Heart left ventricle (tissue), 16 donors: Measurements from ENCODE around the gene KRTAP4-4. TPM values are rescaled to one million over a fixed set of nuclear protein-coding genes. Genes with fewer than 3 reads are reported as not detected.
"Not testable (repeated sequence)": the region's sequence is repeated elsewhere in the genome, so short reads cannot be mapped to it uniquely, and the experiment has no call there.

Source experiments
- ATAC-seq, 4 donors: fragments of 200-7000 bp; cut with Tn5 transposase; one replicate each; pipeline ENCODE4 v1.9.1; 2020 to 2022; ENCODE audit warnings: moderate library complexity in 4 of 4, mild to moderate bottlenecking in 3 of 4, moderate number of reproducible peaks in 1 of 4
- DNase-seq, 5 donors: peaks; one replicate each; pipeline ENCODE4 v3.0.0-alpha.2; 2020
- H3K27ac ChIP-seq, 12 donors: fragments of 200-600 bp; sonication (generic) in 4 of 12; one replicate each; pipeline versions ENCODE4 v1.5.0 to v1.8.0; 2016 to 2022; ENCODE audit warnings: mild to moderate bottlenecking in 2 of 12
- H3K27me3 ChIP-seq, 9 donors: fragments of 200-600 bp; sonication (generic) in 2 of 9; one replicate each; pipeline versions ENCODE4 v1.5.1 to v1.8.0; 2016 to 2022; ENCODE audit warnings: mild to moderate bottlenecking in 3 of 9
- H3K36me3 ChIP-seq, 9 donors: fragments of 200-600 bp; sonication (generic) in 2 of 9; one replicate each; pipeline versions ENCODE4 v1.5.0 to v1.8.0; 2018 to 2022; ENCODE audit warnings: mild to moderate bottlenecking in 2 of 9
- H3K4me1 ChIP-seq, 12 donors: fragments of 200-600 bp; sonication (generic) in 4 of 12; one replicate each; pipeline versions ENCODE4 v1.5.0 to v1.8.0; 2016 to 2022; ENCODE audit warnings: mild to moderate bottlenecking in 3 of 12
- H3K4me3 ChIP-seq, 12 donors: fragments of 200-600 bp; sonication (generic) in 4 of 12; one replicate each; pipeline versions ENCODE4 v1.5.0 to v1.8.0; 2017 to 2022; ENCODE audit warnings: mild to moderate bottlenecking in 9 of 12, moderate library complexity in 4 of 12
- H3K9me3 ChIP-seq, 12 donors: fragments of 200-600 bp; sonication (generic) in 4 of 12; one replicate each; pipeline versions ENCODE4 v1.5.0 to v1.8.0; 2016 to 2022; ENCODE audit warnings: mild to moderate bottlenecking in 1 of 12
- CTCF ChIP-seq, 12 donors: fragments of 200-600 bp; sonication (generic) in 4 of 12; IDR thresholded peaks; one replicate each; pipeline versions ENCODE4 v1.5.0 to v1.8.0; 2018 to 2022; ENCODE audit warnings: antibody characterized with exemption in 12 of 12, mild to moderate bottlenecking in 5 of 12
- POLR2A ChIP-seq, 2 donors: fragments of 450-650 bp; IDR thresholded peaks; one replicate each; pipeline ENCODE4 v1.6.1; 2017; ENCODE audit warnings: antibody characterized with exemption in 2 of 2, mild to moderate bottlenecking in 2 of 2, moderate library complexity in 2 of 2
- WGBS, 4 donors: extraction: QIAGEN DNeasy Blood & Tissue Kit in 2 of 4; methylation state at CpG; one replicate each; pipeline versions ENCODE4 v1.1.5 to v1.1.7; 2013 to 2018; 5-methylcytosine and 5-hydroxymethylcytosine counted together
- intact Hi-C, 10 donors: fragments of 100-400 bp; cut with DNase I; formaldehyde crosslinking; loops; one replicate each; pipeline versions ENCODE4 v1.11.1 to v1.14.2; 2022
- polyA plus RNA-seq, 2 donors: library from polyadenylated mRNA; stranded (reverse); fragments of 200-250 nt; gene quantifications; one replicate each; pipeline ENCODE4 v1.2.3, GENCODE V29; 2013
- total RNA-seq, 9 donors: library from RNA; depleted of rRNA in 2 of 9; stranded (reverse); fragments of >200 nt in 2 of 9; fragmentation: NEBNext Ultra II Directional in 3 of 9; extraction: Animal tissue kit (Norgen Biotek cat#: 25700) in 3 of 9; gene quantifications; one replicate each; pipeline versions ENCODE4 v1.1.0 to v1.2.4, GENCODE V29; 2016 to 2023
- donor health status: ischemic (EF 13 %, LVEDD 7.1; RV severe dilation, severe dysfunction).
- donor health status: healthy with polysubstance abuse.
- donor health status: DM: no; HTN: yes; CAD: no.
- donor health status: DM: no; HTN: no; CAD: no.
- donor health status: ischemic (EF 25% LVEDD 6.9; RV normal size, moderate dysfunction).
- donor health status: ischemic (EF 25% LVEDD 5.7; RV mildly dilated, moderate dysfunction).
- donor health status: healthy.
- donor health status: DM: yes; HTN: yes; CAD: no.
- donor health status: ischemic (EF 35%, LVEDD 5.7; RV mildly dilated, moderate dysfunction).
- donor health status: nonischemic (EF 11% LVEDD 7.7; RV severe dilation, severe dysfunction).
- donor health status: DM: yes; HTN: yes; CAD: no.
- donor health status: PGD.
- donor health status: ischemic (EF 29% LVEDD 5.4; RV normal size, mild dysfunction).
- donor health status: nonischemic (EF 23%, LVEDD 6.1; RV moderate dilation, normal function).

The KRTAP4-4 gene
- total and polyA plus RNA-seq, 11 donors = not detected

- DNase-seq = no peak
- Histone ChIP-seq H3K9me3 (peaks cover 0 to 7% (median 0%) of the 10 kb centered on the region in 12 donors), H3K4me3 (no peak overlapping the region), H3K27me3 (peaks cover 0 to 5% (median 0%) of the 10 kb centered on the region in 9 donors), H3K27ac (no peak overlapping the region), H3K36me3 (no peaks in the 10 kb centered on the region), H3K4me1 (no peaks in the 10 kb centered on the region)
- no peak for ATAC-seq
- TF ChIP-seq POLR2A (IDR thresholded peaks at IDR 0.05) (no peak), CTCF (IDR thresholded peaks at IDR 0.05) (no peak)
- intact Hi-C loops = no loop called here
- WGBS, 4 donors = 56 to 67% (median 64%) methylated on average over 1 of the region's 1 CpG
Observed at GRCh38 chr17:41127371-41127770, 33.2 kb downstream of the KRTAP4-4 start.

- ATAC-seq (no peak), DNase-seq (no peak)
- TF ChIP-seq POLR2A (IDR thresholded peaks at IDR 0.05) (no peak), CTCF (IDR thresholded peaks at IDR 0.05) (no peak)
- H3K36me3 ChIP-seq = no peaks in the 10 kb centered on the region
- intact Hi-C loops = no loop called here
- H3K27ac ChIP-seq = no peak overlapping the region
- H3K4me3 ChIP-seq = no peak overlapping the region
- peaks cover 0 to 5% (median 0%) of the 10 kb centered on the region in 9 donors for H3K27me3 ChIP-seq
- H3K9me3 ChIP-seq = peaks cover 0 to 7% (median 0%) of the 10 kb centered on the region in 12 donors
- 83 to 88% (median 85%) methylated on average over 3 of the region's 3 CpGs for WGBS, 4 donors
- no peaks in the 10 kb centered on the region for H3K4me1 ChIP-seq
Observed at GRCh38 chr17:41126412-41126811, 34.1 kb downstream of the KRTAP4-4 start.

GRCh38 chr17:41125064-41125463, 35.5 kb downstream of the KRTAP4-4 start:
- no peak for TF ChIP-seq CTCF (IDR thresholded peaks at IDR 0.05)
- no peak for TF ChIP-seq POLR2A (IDR thresholded peaks at IDR 0.05)
- ATAC-seq (no peak), DNase-seq (no peak)
- Histone ChIP-seq H3K36me3 (no peaks in the 10 kb centered on the region), H3K27me3 (peaks cover 0 to 5% (median 0%) of the 10 kb centered on the region in 9 donors), H3K9me3 (peaks cover 0 to 7% (median 0%) of the 10 kb centered on the region in 12 donors), H3K4me1 (no peaks in the 10 kb centered on the region), H3K27ac (no peak overlapping the region), H3K4me3 (no peak overlapping the region)
- intact Hi-C loops = no loop called here
- 92 to 97% (median 93%) methylated on average over 2 of the region's 2 CpGs for WGBS, 4 donors

- intact Hi-C loops, H3K27me3 ChIP-seq, H3K4me3 ChIP-seq, H3K4me1 ChIP-seq, H3K9me3 ChIP-seq, H3K27ac ChIP-seq, H3K36me3 ChIP-seq, DNase-seq, ATAC-seq: not testable (repeated sequence)
- 28 to 72% (median 59%) methylated on average over 3 of the region's 3 CpGs for WGBS, 4 donors
Observed at GRCh38 chr17:41123991-41124371, 36.6 kb downstream of the KRTAP4-4 start, which contains the start of gene KRTAP4-12. Gene KRTAP4-12, minus strand, starts transcription at chr17:41124182. Its CDS starts 60 bp downstream, at chr17:41124122.

- H3K36me3 ChIP-seq, H3K4me1 ChIP-seq, intact Hi-C loops, H3K4me3 ChIP-seq, H3K27ac ChIP-seq, H3K9me3 ChIP-seq, ATAC-seq, DNase-seq: not testable (repeated sequence)
- WGBS, 4 donors = 75 to 80% (median 75%) methylated on average over 9 to 12 of the region's 12 CpGs
- H3K27me3 ChIP-seq = peaks cover 0 to 13% (median 0%) of the 10 kb centered on the region in 9 donors
Observed at GRCh38 chr17:41123292-41123990, 37.1 kb downstream of the KRTAP4-4 start.
